A549 (cell line): ENCODE measurements around the gene CASP7. TPM values are rescaled to one million over a fixed set of nuclear protein-coding genes. Genes with fewer than 3 reads are reported as not detected.

Experiments
- ATAC-seq, 2 experiments: fragments of 200-7000 bp in 1 of 2; fragments of >200 bp in 1 of 2; cut with Nextera tagmentation in 1 of 2; cut with Tn5 transposase in 1 of 2; 3 replicates each; pipeline versions ENCODE4 v1.8.0 to v1.9.1; 2018 to 2020; ENCODE audit warnings: mild to moderate bottlenecking in 1 of 2, moderate library complexity in 1 of 2
- CTCF ChIA-PET: fragments of 300-600 bp; sonication (Branson Sonifier 250); formaldehyde crosslinking; extraction: SDS; loops from one replicate; lab custom pipeline; 2021; ENCODE audit warnings: antibody characterized with exemption, inconsistent platforms; lab: Yijun Ruan, JAX
- POLR2A ChIA-PET: fragments of 350-600 bp; formaldehyde crosslinking; extraction: SDS; loops from one replicate; lab custom pipeline; 2021; ENCODE audit warnings: antibody characterized with exemption, inconsistent platforms; lab: Yijun Ruan, JAX
- DNase-seq, 2 experiments: peaks; one replicate each; pipeline versions ENCODE4 v3.0.0 to v3.0.0-alpha.2; 2011 to 2016; ENCODE audit warnings: low read depth in 1 of 2, low spot score in 1 of 2
- FAIRE-seq: peaks from 2 replicates; lab custom pipeline; 2011; peaks lifted over from hg19 to GRCh38; lab: Jason Lieb, UNC
- H3K27ac ChIP-seq, 2 experiments: fragments of >200 bp; sonication (Bioruptor Twin); formaldehyde crosslinking; 3 replicates each; pipeline ENCODE4 v1.5.1; 2016 to 2017
- H3K4me1 ChIP-seq: fragments of >200 bp; sonication (Bioruptor Twin); formaldehyde crosslinking; 3 replicates; pipeline ENCODE4 v1.6.1; 2016
- H3K4me2 ChIP-seq: fragments of >200 bp; sonication (Bioruptor Twin); formaldehyde crosslinking; 3 replicates; pipeline ENCODE4 v1.6.1; 2016
- H3K4me3 ChIP-seq: fragments of >200 bp; sonication (Bioruptor Twin); formaldehyde crosslinking; 3 replicates; pipeline ENCODE4 v1.5.1; 2016
- H3K9me3 ChIP-seq: fragments of >200 bp; sonication (Bioruptor Twin); formaldehyde crosslinking; 3 replicates; pipeline ENCODE4 v1.6.1; 2016
- CBX2 ChIP-seq: fragments of 200-600 bp; sonication (generic); IDR thresholded peaks from 2 replicates; pipeline ENCODE4 v1.6.1; 2016; ENCODE audit warnings: low read depth, mild to moderate bottlenecking, borderline replicate concordance
- CHD2 ChIP-seq: fragments of 150-350 bp; IDR thresholded peaks from 2 replicates; pipeline ENCODE4 v1.6.1; 2014; ENCODE audit warnings: low read length; ENCODE audit not compliant: partially characterized antibody
- CHD4 ChIP-seq: fragments of 200-600 bp; sonication (generic); IDR thresholded peaks from 2 replicates; pipeline ENCODE4 v1.6.1; 2016; ENCODE audit warnings: antibody characterized with exemption, mild to moderate bottlenecking, borderline replicate concordance
- CTCF ChIP-seq: fragments of >200 bp; sonication (Bioruptor Twin); formaldehyde crosslinking; IDR thresholded peaks from 3 replicates; pipeline ENCODE4 v1.5.1; 2016
- ESRRA ChIP-seq: fragments of 150-350 bp; IDR thresholded peaks from 2 replicates; pipeline ENCODE4 v1.6.1; 2014; ENCODE audit warnings: mild to moderate bottlenecking, low read length, borderline replicate concordance
- HDAC2 ChIP-seq: fragments of 200-600 bp; sonication (generic); IDR thresholded peaks from 2 replicates; pipeline ENCODE4 v1.6.1; 2016
- HEYL ChIP-seq: fragments of 250-450 bp; sonication (Bioruptor Pico); IDR thresholded peaks from 2 replicates; pipeline ENCODE4 v1.8.0; 2021; ENCODE audit warnings: mild to moderate bottlenecking, moderate library complexity
- HMGXB4 ChIP-seq: fragments of 250-450 bp; sonication (Bioruptor Pico); IDR thresholded peaks from 2 replicates; pipeline ENCODE4 v1.5.0; 2021; ENCODE audit warnings: mild to moderate bottlenecking, moderate library complexity, borderline replicate concordance
- HOXB13 ChIP-seq: fragments of 250-450 bp; sonication (Bioruptor Pico); IDR thresholded peaks from 2 replicates; pipeline ENCODE4 v1.5.0; 2020; ENCODE audit warnings: low read depth, mild to moderate bottlenecking, moderate library complexity
- JUNB ChIP-seq: fragments of >200 bp; sonication (Bioruptor Twin); formaldehyde crosslinking; IDR thresholded peaks from 2 replicates; pipeline ENCODE4 v1.6.1; 2016
- KDM1A ChIP-seq: fragments of 200-600 bp; sonication (generic); IDR thresholded peaks from 2 replicates; pipeline ENCODE4 v1.6.1; 2016; ENCODE audit warnings: low read depth, mild to moderate bottlenecking
- MAFK ChIP-seq: fragments of 450-650 bp; IDR thresholded peaks from 2 replicates; pipeline ENCODE4 v1.6.1; 2014; ENCODE audit not compliant: partially characterized antibody
- MYC ChIP-seq: IDR thresholded peaks from 2 replicates; pipeline ENCODE4 v1.6.1; 2012; ENCODE audit warnings: mild to moderate bottlenecking, inconsistent platforms, low read length, improper control_type of control experiment, borderline replicate concordance
- NR3C1 ChIP-seq: fragments of >200 bp; sonication (Bioruptor Twin); formaldehyde crosslinking; IDR thresholded peaks from 3 replicates; pipeline ENCODE4 v1.6.1; 2017
- PHF8 ChIP-seq: fragments of 200-600 bp; sonication (generic); IDR thresholded peaks from 2 replicates; pipeline ENCODE4 v1.6.1; 2016; ENCODE audit warnings: low read depth, mild to moderate bottlenecking, antibody characterized with exemption, moderate library complexity, borderline replicate concordance
- POLR2AphosphoS2 ChIP-seq: conservative IDR thresholded peaks from 2 replicates; pipeline ENCODE4 v1.6.1; 2012; ENCODE audit warnings: low read length, improper control_type of control experiment, inconsistent platforms
- SMC3 ChIP-seq: fragments of >200 bp; sonication (Bioruptor Twin); formaldehyde crosslinking; IDR thresholded peaks from 3 replicates; pipeline ENCODE4 v1.6.1; 2018; ENCODE audit warnings: inconsistent platforms
- TP53 ChIP-seq: fragments of 250-450 bp; sonication (Bioruptor Pico); IDR thresholded peaks from 2 replicates; pipeline ENCODE4 v1.5.0; 2021; ENCODE audit warnings: mild to moderate bottlenecking, moderate library complexity
- ZFP36 ChIP-seq: fragments of 450-650 bp; IDR thresholded peaks from 2 replicates; pipeline ENCODE4 v1.6.1; 2014; ENCODE audit warnings: borderline replicate concordance; ENCODE audit not compliant: partially characterized antibody
- ZSCAN20 ChIP-seq: fragments of 250-450 bp; sonication (Bioruptor Pico); IDR thresholded peaks from 2 replicates; pipeline ENCODE4 v1.8.0; 2022; ENCODE audit warnings: mild to moderate bottlenecking, moderate library complexity
- WGBS: methylation state at CpG from one replicate; pipeline ENCODE4 v1.1.6; 2017; ENCODE audit errors: missing lambda C conversion rate; 5-methylcytosine and 5-hydroxymethylcytosine counted together
- polyA plus RNA-seq, 4 experiments: library from polyadenylated mRNA; depleted of rRNA in 3 of 4; stranded (reverse); fragments of >200 nt; fragmentation: RNase III in 1 of 4; extraction: RNeasy Plus Mini Kit Qiagen cat#74134 plus additional on column Dnase treatment in 1 of 4; gene quantifications; 2 replicates in 3 of 4; 3 replicates in 1 of 4; pipeline ENCODE4 v1.2.3, GENCODE V29; 2011 to 2017
- TF ChIP-seq, protein P1 (sequence below): fragments of >200 bp; sonication (Bioruptor Twin); formaldehyde crosslinking; IDR thresholded peaks from 2 replicates; pipeline ENCODE4 v1.6.1; 2016
- TF ChIP-seq, protein P2 (sequence below): IDR thresholded peaks from 2 replicates; pipeline ENCODE4 v1.6.1; 2012
- TF ChIP-seq, protein P3 (sequence below): fragments of 200-600 bp; sonication (generic); IDR thresholded peaks from 2 replicates; pipeline ENCODE4 v1.6.1; 2016; ENCODE audit warnings: antibody characterized with exemption, mild to moderate bottlenecking, moderate library complexity

The CASP7 gene
- polyA plus RNA-seq, 2 of the 4 experiments (the other 2 are of a cell fraction) = 22.6 to 29.7 TPM

GRCh38 chr10:113630929-113631533 is 48.7 kb upstream of the CASP7 start:
- Histone ChIP-seq H3K9me3 (no peaks in the 10 kb centered on the region; the same call in 2 of the 3 replicates), H3K4me2 (no peak overlapping the region), H3K4me3 (no peak overlapping the region), H3K27ac (no peak overlapping the region), H3K4me1 (no peaks in the 10 kb centered on the region)
- DNase-seq = no peak
- FAIRE-seq = no peak
- ChIA-PET CTCF (no interaction called here), POLR2A (no interaction called here)
- 33% methylated on average over 5 of the region's 5 CpGs for WGBS
- no peak for ATAC-seq
- TF ChIP-seq KDM1A (no peak), CHD2 (no peak), POLR2AphosphoS2 (no peak), CHD4 (no peak)
- TF ChIP-seq, protein P1, sequence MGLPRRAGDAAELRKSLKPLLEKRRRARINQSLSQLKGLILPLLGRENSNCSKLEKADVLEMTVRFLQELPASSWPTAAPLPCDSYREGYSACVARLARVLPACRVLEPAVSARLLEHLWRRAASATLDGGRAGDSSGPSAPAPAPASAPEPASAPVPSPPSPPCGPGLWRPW = no peak

GRCh38 chr10:113631684-113632367 is 47.9 kb upstream of the CASP7 start:
- TF ChIP-seq HOXB13 (CRISPR knock-in tag) = no peak
- no peak for TF ChIP-seq MAFK
- TF ChIP-seq NR3C1 = no peak
- TF ChIP-seq ZFP36 = no peak
- TF ChIP-seq SMC3 = no peak
- TF ChIP-seq ZSCAN20 (CRISPR knock-in tag) = no peak
- no peak for TF ChIP-seq JUNB
- TF ChIP-seq, all 56 proteins: peak for 0
- Histone ChIP-seq H3K27ac (no peak overlapping the region), H3K4me2 (no peak overlapping the region), H3K4me1 (no peaks in the 10 kb centered on the region), H3K9me3 (no peaks in the 10 kb centered on the region; the same call in 2 of the 3 replicates), H3K4me3 (no peak overlapping the region)
- ChIA-PET CTCF (interaction anchor here (1.4 kb wide), 1 partner anchor 8 kb away, joined by 4 read pairs; no protein-coding TSS in a partner anchor), POLR2A (no interaction called here)
- WGBS = 44% methylated on average over 6 of the region's 6 CpGs
- FAIRE-seq (no peak), ATAC-seq (no peak), DNase-seq (no peak)

DNA sequence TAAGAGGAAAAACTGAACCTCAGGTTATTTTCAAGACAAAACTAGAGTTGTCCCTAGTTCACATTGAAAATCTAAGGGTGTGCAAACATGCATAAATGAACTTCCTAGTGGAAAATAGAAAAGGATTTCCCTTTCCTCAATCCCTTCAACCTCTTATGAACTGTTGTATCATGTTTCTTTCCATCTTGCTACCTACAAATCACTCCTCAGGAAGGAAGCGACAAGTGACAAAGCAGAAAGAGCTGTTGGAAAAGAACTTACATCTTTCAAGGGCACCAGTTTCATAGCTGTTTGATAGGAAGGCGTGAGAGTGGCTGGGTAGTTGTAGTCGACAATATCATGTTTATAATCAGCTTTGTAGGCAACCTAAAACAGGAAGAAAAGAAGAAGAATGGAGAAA is 39.7 kb upstream of the CASP7 start:
- POLR2A ChIA-PET = no interaction called here
- H3K4me1 ChIP-seq = peaks cover 7% of the 10 kb centered on the region; the same call in 2 of the 3 replicates
- no peak for DNase-seq
- no peak overlapping the region for H3K4me3 ChIP-seq
- H3K27ac ChIP-seq = no peak overlapping the region
- no peak for ATAC-seq
- no peak for TF ChIP-seq PHF8
- TF ChIP-seq NR3C1 = no peak
- TF ChIP-seq, protein P2, sequence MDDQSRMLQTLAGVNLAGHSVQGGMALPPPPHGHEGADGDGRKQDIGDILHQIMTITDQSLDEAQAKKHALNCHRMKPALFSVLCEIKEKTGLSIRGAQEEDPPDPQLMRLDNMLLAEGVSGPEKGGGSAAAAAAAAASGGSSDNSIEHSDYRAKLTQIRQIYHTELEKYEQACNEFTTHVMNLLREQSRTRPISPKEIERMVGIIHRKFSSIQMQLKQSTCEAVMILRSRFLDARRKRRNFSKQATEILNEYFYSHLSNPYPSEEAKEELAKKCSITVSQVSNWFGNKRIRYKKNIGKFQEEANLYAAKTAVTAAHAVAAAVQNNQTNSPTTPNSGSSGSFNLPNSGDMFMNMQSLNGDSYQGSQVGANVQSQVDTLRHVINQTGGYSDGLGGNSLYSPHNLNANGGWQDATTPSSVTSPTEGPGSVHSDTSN = no peak
- TF ChIP-seq TP53 (CRISPR knock-in tag) = no peak
- no peak for TF ChIP-seq HEYL (CRISPR knock-in tag)
- TF ChIP-seq HDAC2 = no peak
- no peak for TF ChIP-seq CBX2
- no peak for TF ChIP-seq ESRRA
- TF ChIP-seq, protein P1 = no peak
- TF ChIP-seq MYC = no peak
- no peak for TF ChIP-seq CTCF
- TF ChIP-seq, protein P3, sequence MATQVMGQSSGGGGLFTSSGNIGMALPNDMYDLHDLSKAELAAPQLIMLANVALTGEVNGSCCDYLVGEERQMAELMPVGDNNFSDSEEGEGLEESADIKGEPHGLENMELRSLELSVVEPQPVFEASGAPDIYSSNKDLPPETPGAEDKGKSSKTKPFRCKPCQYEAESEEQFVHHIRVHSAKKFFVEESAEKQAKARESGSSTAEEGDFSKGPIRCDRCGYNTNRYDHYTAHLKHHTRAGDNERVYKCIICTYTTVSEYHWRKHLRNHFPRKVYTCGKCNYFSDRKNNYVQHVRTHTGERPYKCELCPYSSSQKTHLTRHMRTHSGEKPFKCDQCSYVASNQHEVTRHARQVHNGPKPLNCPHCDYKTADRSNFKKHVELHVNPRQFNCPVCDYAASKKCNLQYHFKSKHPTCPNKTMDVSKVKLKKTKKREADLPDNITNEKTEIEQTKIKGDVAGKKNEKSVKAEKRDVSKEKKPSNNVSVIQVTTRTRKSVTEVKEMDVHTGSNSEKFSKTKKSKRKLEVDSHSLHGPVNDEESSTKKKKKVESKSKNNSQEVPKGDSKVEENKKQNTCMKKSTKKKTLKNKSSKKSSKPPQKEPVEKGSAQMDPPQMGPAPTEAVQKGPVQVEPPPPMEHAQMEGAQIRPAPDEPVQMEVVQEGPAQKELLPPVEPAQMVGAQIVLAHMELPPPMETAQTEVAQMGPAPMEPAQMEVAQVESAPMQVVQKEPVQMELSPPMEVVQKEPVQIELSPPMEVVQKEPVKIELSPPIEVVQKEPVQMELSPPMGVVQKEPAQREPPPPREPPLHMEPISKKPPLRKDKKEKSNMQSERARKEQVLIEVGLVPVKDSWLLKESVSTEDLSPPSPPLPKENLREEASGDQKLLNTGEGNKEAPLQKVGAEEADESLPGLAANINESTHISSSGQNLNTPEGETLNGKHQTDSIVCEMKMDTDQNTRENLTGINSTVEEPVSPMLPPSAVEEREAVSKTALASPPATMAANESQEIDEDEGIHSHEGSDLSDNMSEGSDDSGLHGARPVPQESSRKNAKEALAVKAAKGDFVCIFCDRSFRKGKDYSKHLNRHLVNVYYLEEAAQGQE = no peak
- TF ChIP-seq HMGXB4 = no peak
- TF ChIP-seq, all 56 proteins: peak for 0
- H3K9me3 ChIP-seq = no peaks in the 10 kb centered on the region; the same call in 2 of the 3 replicates
- WGBS = 35% methylated on average over 3 of the region's 3 CpGs
- no peak overlapping the region for H3K4me2 ChIP-seq
- CTCF ChIA-PET = interaction anchor here (1.4 kb wide), 2 partner anchors 7 to 39 kb away, joined by 4 read pairs; no protein-coding TSS in a partner anchor
- no peak for FAIRE-seq
